NB4 (cell line): Measurements from ENCODE around the gene DAP.

ENCODE experiments used
- POLR2A ChIP-seq: IDR thresholded peaks from 2 replicates; pipeline ENCODE4 v1.6.1; 2011; ENCODE audit warnings: mild to moderate bottlenecking; ENCODE audit not compliant: insufficient read length; ENCODE audit errors: extremely low read depth
- TF ChIP-seq, protein P1 (sequence below): IDR thresholded peaks from one replicate; pipeline ENCODE4 v1.5.1; 2012; ENCODE audit warnings: low read depth, low read length

DNA sequence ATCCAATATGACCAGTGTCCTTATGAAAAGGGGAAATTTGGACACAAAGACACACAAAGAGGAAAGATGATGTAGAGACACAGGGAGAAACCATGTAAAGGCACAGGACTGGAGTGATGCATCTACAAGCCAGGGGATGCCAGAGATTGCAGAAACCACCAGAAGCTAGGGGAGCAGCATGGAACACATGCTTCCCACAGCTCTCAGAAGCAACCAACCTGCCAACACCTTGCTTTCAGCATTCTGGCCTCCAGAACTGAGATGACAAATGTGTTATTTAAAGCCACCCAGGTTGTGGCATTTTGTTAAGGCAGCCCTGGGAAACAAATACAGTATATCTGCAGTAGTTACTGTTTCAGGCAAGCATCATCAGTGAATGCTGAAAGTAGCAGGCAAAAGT is 23.2 kb downstream of the DAP start:
- TF ChIP-seq, protein P1, sequence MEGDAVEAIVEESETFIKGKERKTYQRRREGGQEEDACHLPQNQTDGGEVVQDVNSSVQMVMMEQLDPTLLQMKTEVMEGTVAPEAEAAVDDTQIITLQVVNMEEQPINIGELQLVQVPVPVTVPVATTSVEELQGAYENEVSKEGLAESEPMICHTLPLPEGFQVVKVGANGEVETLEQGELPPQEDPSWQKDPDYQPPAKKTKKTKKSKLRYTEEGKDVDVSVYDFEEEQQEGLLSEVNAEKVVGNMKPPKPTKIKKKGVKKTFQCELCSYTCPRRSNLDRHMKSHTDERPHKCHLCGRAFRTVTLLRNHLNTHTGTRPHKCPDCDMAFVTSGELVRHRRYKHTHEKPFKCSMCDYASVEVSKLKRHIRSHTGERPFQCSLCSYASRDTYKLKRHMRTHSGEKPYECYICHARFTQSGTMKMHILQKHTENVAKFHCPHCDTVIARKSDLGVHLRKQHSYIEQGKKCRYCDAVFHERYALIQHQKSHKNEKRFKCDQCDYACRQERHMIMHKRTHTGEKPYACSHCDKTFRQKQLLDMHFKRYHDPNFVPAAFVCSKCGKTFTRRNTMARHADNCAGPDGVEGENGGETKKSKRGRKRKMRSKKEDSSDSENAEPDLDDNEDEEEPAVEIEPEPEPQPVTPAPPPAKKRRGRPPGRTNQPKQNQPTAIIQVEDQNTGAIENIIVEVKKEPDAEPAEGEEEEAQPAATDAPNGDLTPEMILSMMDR, result no peak
- no peak for TF ChIP-seq POLR2A
